ENCODE measurements around the gene CFAP52.
"Not testable (repeated sequence)": the region's sequence is repeated elsewhere in the genome, so short reads cannot be mapped to it uniquely, and the experiment has no call there.

DNA sequence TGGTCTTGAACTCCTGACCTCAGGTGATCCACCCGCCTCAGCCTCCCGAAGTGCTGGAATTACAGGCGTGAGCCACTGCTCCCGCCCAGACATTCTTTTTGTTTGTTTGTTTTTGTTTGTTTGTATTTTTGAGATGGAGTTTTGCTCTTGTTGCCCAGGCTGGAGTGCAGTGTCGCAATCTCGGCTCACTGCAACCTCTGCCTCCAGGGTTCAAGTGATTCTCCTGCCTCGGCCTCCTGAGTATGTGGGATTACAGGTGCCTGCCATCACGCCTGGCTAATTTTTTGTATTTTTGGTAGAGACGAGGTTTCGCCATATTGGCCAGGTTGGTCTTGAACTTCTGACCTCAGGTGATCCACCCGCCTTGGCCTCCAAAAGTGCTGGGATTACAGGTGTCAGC is 87.1 kb downstream of the CFAP52 start:
- TF ChIP-seq, protein P1, sequence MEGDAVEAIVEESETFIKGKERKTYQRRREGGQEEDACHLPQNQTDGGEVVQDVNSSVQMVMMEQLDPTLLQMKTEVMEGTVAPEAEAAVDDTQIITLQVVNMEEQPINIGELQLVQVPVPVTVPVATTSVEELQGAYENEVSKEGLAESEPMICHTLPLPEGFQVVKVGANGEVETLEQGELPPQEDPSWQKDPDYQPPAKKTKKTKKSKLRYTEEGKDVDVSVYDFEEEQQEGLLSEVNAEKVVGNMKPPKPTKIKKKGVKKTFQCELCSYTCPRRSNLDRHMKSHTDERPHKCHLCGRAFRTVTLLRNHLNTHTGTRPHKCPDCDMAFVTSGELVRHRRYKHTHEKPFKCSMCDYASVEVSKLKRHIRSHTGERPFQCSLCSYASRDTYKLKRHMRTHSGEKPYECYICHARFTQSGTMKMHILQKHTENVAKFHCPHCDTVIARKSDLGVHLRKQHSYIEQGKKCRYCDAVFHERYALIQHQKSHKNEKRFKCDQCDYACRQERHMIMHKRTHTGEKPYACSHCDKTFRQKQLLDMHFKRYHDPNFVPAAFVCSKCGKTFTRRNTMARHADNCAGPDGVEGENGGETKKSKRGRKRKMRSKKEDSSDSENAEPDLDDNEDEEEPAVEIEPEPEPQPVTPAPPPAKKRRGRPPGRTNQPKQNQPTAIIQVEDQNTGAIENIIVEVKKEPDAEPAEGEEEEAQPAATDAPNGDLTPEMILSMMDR (IDR thresholded peaks at IDR 0.05; ENCODE audit: insufficient read depth, low read length): not testable (repeated sequence)
- TF ChIP-seq GABPA (IDR thresholded peaks at IDR 0.05; ENCODE audit: low read depth); POLR2AphosphoS5 (IDR thresholded peaks at IDR 0.05; ENCODE audit: low read depth); SPI1 (IDR thresholded peaks at IDR 0.05; ENCODE audit: borderline replicate concordance, low read depth): not testable (repeated sequence)
- TF ChIP-seq, protein P2, sequence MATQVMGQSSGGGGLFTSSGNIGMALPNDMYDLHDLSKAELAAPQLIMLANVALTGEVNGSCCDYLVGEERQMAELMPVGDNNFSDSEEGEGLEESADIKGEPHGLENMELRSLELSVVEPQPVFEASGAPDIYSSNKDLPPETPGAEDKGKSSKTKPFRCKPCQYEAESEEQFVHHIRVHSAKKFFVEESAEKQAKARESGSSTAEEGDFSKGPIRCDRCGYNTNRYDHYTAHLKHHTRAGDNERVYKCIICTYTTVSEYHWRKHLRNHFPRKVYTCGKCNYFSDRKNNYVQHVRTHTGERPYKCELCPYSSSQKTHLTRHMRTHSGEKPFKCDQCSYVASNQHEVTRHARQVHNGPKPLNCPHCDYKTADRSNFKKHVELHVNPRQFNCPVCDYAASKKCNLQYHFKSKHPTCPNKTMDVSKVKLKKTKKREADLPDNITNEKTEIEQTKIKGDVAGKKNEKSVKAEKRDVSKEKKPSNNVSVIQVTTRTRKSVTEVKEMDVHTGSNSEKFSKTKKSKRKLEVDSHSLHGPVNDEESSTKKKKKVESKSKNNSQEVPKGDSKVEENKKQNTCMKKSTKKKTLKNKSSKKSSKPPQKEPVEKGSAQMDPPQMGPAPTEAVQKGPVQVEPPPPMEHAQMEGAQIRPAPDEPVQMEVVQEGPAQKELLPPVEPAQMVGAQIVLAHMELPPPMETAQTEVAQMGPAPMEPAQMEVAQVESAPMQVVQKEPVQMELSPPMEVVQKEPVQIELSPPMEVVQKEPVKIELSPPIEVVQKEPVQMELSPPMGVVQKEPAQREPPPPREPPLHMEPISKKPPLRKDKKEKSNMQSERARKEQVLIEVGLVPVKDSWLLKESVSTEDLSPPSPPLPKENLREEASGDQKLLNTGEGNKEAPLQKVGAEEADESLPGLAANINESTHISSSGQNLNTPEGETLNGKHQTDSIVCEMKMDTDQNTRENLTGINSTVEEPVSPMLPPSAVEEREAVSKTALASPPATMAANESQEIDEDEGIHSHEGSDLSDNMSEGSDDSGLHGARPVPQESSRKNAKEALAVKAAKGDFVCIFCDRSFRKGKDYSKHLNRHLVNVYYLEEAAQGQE (IDR thresholded peaks at IDR 0.05; ENCODE audit: insufficient replicate concordance, low read depth): not testable (repeated sequence)

All from HL-60 (cell line).